Esophagus squamous epithelium (tissue), 5 donors: ENCODE measurements around the gene IGFBP6. TPM values are rescaled to one million over a fixed set of nuclear protein-coding genes. Genes with fewer than 3 reads are reported as not detected.
"Not testable (repeated sequence)": the region's sequence is repeated elsewhere in the genome, so short reads cannot be mapped to it uniquely, and the experiment has no call there.

ENCODE experiments used
- DNase-seq: peaks from one replicate; lab custom pipeline; 2025; lab: John Stamatoyannopoulos, UW
- H3K27ac ChIP-seq, 4 donors: fragments of 200-600 bp; sonication (generic); one replicate each; pipeline ENCODE4 v1.5.1; 2016 to 2019; ENCODE audit warnings: mild to moderate bottlenecking in 1 of 4
- H3K27me3 ChIP-seq, 4 donors: fragments of 200-600 bp; sonication (generic); 1 replicate in 3 of 4; 2 replicates in 1 of 4; pipeline versions ENCODE4 v1.5.1 to v1.6.0; 2017 to 2021; ENCODE audit warnings: antibody characterized with exemption in 1 of 4
- H3K36me3 ChIP-seq, 3 donors: fragments of 200-600 bp; sonication (generic); one replicate each; pipeline ENCODE4 v1.5.1; 2016 to 2019
- H3K4me1 ChIP-seq, 3 donors: fragments of 200-600 bp; sonication (generic); one replicate each; pipeline ENCODE4 v1.5.1; 2017 to 2019
- H3K4me3 ChIP-seq, 4 donors: fragments of 200-600 bp; sonication (generic); 1 replicate in 3 of 4; 2 replicates in 1 of 4; pipeline ENCODE4 v1.5.1; 2016 to 2019; ENCODE audit warnings: mild to moderate bottlenecking in 2 of 4, moderate library complexity in 1 of 4
- H3K9me3 ChIP-seq, 3 donors: fragments of 200-600 bp; sonication (generic); one replicate each; pipeline ENCODE4 v1.5.1; 2016 to 2019
- CTCF ChIP-seq, 6 experiments: fragments of 450-650 bp in 4 of 6; fragments of 200-600 bp in 2 of 6; sonication (generic) in 2 of 6; IDR thresholded peaks; one replicate each; pipeline ENCODE4 v1.5.1; 2016 to 2019; ENCODE audit warnings: antibody characterized with exemption in 6 of 6, mild to moderate bottlenecking in 4 of 6, moderate library complexity in 4 of 6
- POLR2A ChIP-seq, 4 donors: fragments of 450-650 bp; IDR thresholded peaks; one replicate each; pipeline ENCODE4 v1.6.1; 2017; ENCODE audit warnings: antibody characterized with exemption in 4 of 4, mild to moderate bottlenecking in 4 of 4, moderate library complexity in 3 of 4
- WGBS, 2 donors: methylation state at CpG; one replicate each; pipeline ENCODE4 v1.1.5; 2018; 5-methylcytosine and 5-hydroxymethylcytosine counted together
- intact Hi-C: fragments of 100-400 bp; cut with DNase I; formaldehyde crosslinking; loops from one replicate; pipeline ENCODE4 v1.15.0; 2022
- total RNA-seq, 4 donors: library from RNA; depleted of rRNA; stranded (reverse); fragments of >200 nt; gene quantifications; one replicate each; pipeline ENCODE4 v1.1.0, GENCODE V29; 2016
- donor health status: DM: yes; HTN: yes; CAD: no.

Gene IGFBP6
- total RNA-seq, 4 donors from 2014 or later = 34.5 to 506 (median 94.0) TPM

DNA sequence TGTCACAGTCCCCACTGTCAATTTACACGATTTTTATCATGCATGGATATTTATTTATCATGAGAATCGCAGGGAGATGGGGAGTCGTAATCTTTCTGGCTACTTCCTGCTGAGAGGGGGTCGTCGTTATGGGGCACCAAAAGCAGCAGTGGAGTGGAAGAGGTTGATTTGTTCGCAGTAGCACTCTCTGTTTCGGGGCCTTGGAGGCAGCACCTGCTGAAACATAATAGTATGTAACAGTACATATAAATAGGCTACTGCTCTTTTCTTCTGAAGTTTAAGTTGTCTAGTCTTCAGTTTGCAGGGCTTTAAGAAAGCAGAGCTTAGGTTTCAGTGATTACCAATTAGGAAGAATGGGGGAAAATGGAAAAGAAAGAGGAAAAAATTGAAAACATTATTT lies 9.7 kb downstream of the IGFBP6 start:
- intact Hi-C loops = no loop called here
- Histone ChIP-seq H3K4me3 (no peak overlapping the region), H3K9me3 (no peaks in the 10 kb centered on the region), H3K36me3 (no peaks in the 10 kb centered on the region), H3K27me3 (no peaks in the 10 kb centered on the region), H3K27ac (no peak overlapping the region), H3K4me1 (peaks cover 0 to 24% (median 5%) of the 10 kb centered on the region in 3 donors)
- 62 to 66% methylated on average over 7 of the region's 7 CpGs for WGBS, 2 donors
- no peak for DNase-seq
- TF ChIP-seq CTCF (IDR thresholded peaks at IDR 0.05) = no peak
- no peak for TF ChIP-seq POLR2A (IDR thresholded peaks at IDR 0.05)

DNA sequence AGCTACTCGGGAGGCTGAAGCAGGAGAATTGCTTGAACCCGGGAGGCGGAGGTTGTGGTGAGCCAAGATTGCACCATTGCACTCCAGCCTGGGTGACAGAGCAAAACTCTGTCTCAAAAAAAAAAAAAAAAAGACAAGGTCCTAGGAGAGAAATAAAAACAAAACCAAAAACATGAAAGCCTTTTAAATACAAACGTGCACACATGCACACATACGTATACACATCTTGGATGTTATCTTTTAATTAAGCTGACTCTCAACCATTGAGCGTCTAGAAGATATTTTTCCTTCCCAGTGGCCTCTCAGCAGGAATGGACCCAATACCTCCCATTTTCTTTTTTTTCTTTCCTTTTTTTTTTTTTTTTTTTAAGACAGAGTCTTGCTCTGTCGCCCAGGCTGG lies 15.0 kb downstream of the IGFBP6 start:
- DNase-seq, H3K9me3 ChIP-seq, H3K4me1 ChIP-seq, H3K27ac ChIP-seq, H3K36me3 ChIP-seq, intact Hi-C loops, H3K27me3 ChIP-seq, H3K4me3 ChIP-seq: not testable (repeated sequence)
- whole genome bisulfite sequencing, 2 donors = 84% methylated on average over 7 of the region's 7 CpGs

DNA sequence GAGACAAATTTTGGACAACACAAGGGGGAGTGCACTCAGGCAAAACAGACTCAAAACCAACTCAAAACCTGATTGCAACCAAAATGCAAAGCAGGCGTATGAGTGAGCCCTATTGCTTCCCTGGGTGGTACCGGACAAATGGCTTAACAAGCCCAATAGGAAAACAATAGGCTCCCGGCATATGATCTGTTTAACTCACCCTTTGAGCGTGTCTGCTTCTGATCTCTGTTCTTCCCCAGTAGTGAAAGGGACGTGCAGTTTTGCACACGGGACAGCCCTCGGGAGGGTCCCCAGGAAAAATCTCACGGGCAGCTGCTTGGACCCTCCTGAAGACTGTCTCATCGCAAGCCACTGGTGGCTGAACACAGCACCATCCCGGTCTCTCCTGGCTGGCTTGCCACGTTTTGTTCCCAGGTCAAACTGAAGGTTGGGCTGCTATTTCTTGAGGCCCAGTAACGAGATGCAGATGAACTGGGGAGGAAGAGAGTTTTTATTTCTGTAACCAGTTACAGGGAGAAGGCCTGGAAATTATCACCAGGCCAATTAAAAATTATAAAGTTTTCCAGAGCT lies 15.8 kb downstream of the IGFBP6 start:
- 82 to 93% methylated on average over 11 to 12 of the region's 12 CpGs for WGBS, 2 donors
- intact Hi-C loops = no loop called here
- no peaks in the 10 kb centered on the region for H3K27me3 ChIP-seq
- no peaks in the 10 kb centered on the region for H3K4me1 ChIP-seq
- H3K27ac ChIP-seq = no peak overlapping the region
- no peak for DNase-seq
- TF ChIP-seq CTCF (IDR thresholded peaks at IDR 0.05) = no peak
- no peaks in the 10 kb centered on the region for H3K36me3 ChIP-seq
- no peak overlapping the region for H3K4me3 ChIP-seq
- no peaks in the 10 kb centered on the region for H3K9me3 ChIP-seq

- Histone ChIP-seq H3K9me3 (no peaks in the 10 kb centered on the region), H3K27ac (no peak overlapping the region), H3K4me3 (no peak overlapping the region), H3K4me1 (no peaks in the 10 kb centered on the region), H3K27me3 (no peaks in the 10 kb centered on the region), H3K36me3 (no peaks in the 10 kb centered on the region)
- intact Hi-C loops = no loop called here
- no peak for TF ChIP-seq CTCF (IDR thresholded peaks at IDR 0.05)
- no peak for TF ChIP-seq POLR2A (IDR thresholded peaks at IDR 0.05)
- no peak for DNase-seq
These were observed 16.5 kb downstream of the IGFBP6 start for GRCh38 chr12:53113951-53114350.

DNA sequence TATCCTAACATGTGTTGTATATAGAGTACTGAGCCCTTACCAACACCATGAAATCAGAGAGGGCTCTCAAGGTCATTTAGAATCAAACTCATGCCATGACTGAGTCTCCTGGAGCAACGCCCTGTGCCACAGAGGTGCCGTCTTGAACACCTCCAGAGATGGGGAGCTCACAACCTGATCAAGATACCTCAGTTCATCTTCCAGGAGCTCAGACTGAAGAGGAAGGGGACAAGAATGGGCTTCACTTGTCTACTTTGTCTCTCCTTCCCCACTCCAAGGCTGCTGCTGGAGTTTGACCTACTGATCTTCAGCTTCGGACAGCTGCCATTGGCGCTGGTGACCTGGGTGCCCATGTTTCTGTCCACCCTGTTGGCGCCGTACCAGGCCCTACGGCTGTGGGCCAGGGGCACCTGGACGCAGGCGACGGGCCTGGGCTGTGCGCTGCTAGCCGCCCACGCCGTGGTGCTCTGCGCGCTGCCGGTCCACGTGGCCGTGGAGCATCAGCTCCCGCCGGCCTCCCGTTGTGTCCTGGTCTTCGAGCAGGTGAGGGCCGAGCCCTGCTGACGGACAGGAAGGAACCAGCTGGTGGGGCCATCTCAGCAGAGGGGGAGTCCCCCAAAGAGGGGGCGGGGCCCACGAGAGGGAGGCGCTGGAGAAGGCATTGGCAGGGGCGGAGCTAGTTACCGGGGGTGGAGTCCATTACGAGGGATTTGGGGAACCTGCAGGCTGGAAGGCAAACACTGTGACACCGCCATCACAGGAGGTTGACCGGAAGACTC lies 17.8 kb downstream of the IGFBP6 start:
- Histone ChIP-seq H3K4me3 (no peak overlapping the region), H3K9me3 (no peaks in the 10 kb centered on the region), H3K27ac (no peak overlapping the region), H3K36me3 (no peaks in the 10 kb centered on the region), H3K4me1 (no peaks in the 10 kb centered on the region), H3K27me3 (no peaks in the 10 kb centered on the region)
- 79 to 90% methylated on average over 6 to 8 of the region's 33 CpGs for WGBS, 2 donors
- no peak for DNase-seq
- TF ChIP-seq POLR2A (IDR thresholded peaks at IDR 0.05) (no peak), CTCF (IDR thresholded peaks at IDR 0.05) (no peak)
- intact Hi-C loops = no loop called here
